Neural cell (in vitro differentiated cells): ENCODE results near the gene MUC15. TPM values are rescaled to one million over a fixed set of nuclear protein-coding genes. Genes with fewer than 3 reads are reported as not detected.

Experiments used
- H2AFZ ChIP-seq: fragments of 200-600, 300-800 bp; sonication (generic), shearing (Covaris generic); 2 replicates; pipeline ENCODE4 v1.6.0; 2014; ENCODE audit warnings: low read depth, mild to moderate bottlenecking, antibody characterized with exemption, low read length, moderate library complexity
- H3F3A ChIP-seq: fragments of 200-600 bp; shearing (Covaris generic); 2 replicates; pipeline ENCODE4 v1.6.1; 2016; ENCODE audit warnings: mild to moderate bottlenecking, moderate library complexity, mixed read lengths, antibody characterized with exemption, low read length; ENCODE audit not compliant: insufficient read depth, poor library complexity, severe bottlenecking
- H3K27ac ChIP-seq: fragments of 200-600, 300-800 bp; sonication (generic), shearing (Covaris generic); 2 replicates; pipeline ENCODE4 v1.5.1; 2014; ENCODE audit warnings: mild to moderate bottlenecking, low read length, moderate library complexity
- H3K27me3 ChIP-seq: fragments of 300-800, 200-600 bp; sonication (generic), shearing (Covaris generic); 2 replicates; pipeline ENCODE4 v1.6.0; 2014; ENCODE audit warnings: mild to moderate bottlenecking, low read depth, low read length, moderate library complexity; ENCODE audit not compliant: insufficient read depth
- H3K36me3 ChIP-seq: fragments of 300-800, 200-600 bp; sonication (generic), shearing (Covaris generic); 2 replicates; pipeline ENCODE4 v1.5.1; 2014; ENCODE audit warnings: mild to moderate bottlenecking, antibody characterized with exemption, low read length, moderate library complexity; ENCODE audit not compliant: insufficient read depth
- H3K4me2 ChIP-seq: fragments of 300-800, 200-600 bp; sonication (generic), shearing (Covaris generic); 2 replicates; pipeline ENCODE4 v1.6.0; 2014; ENCODE audit warnings: mild to moderate bottlenecking, low read length
- H3K4me3 ChIP-seq: fragments of 300-800, 200-600 bp; sonication (generic), shearing (Covaris generic); 2 replicates; pipeline ENCODE4 v1.5.1; 2014; ENCODE audit warnings: mild to moderate bottlenecking, low read length, moderate library complexity
- H3K79me2 ChIP-seq: fragments of 200-600 bp; shearing (Covaris generic); replicated peaks from 2 replicates; pipeline ENCODE4 v1.6.0; 2014; ENCODE audit warnings: mild to moderate bottlenecking, low read length, moderate library complexity; ENCODE audit not compliant: insufficient read depth
- H3K9ac ChIP-seq: fragments of 300-800, 200-600 bp; sonication (generic), shearing (Covaris generic); 2 replicates; pipeline ENCODE4 v1.6.1; 2016; ENCODE audit warnings: mild to moderate bottlenecking, low read length, mixed read lengths
- H3K9me2 ChIP-seq: fragments of 200-600 bp; shearing (Covaris generic); 2 replicates; pipeline ENCODE4 v1.6.1; 2016; ENCODE audit warnings: mild to moderate bottlenecking, low read length, mixed read lengths; ENCODE audit not compliant: insufficient read depth
- H3K9me3 ChIP-seq: fragments of 200-600, 300-800 bp; sonication (generic), shearing (Covaris generic); 2 replicates; pipeline ENCODE4 v1.6.1; 2016; ENCODE audit warnings: mild to moderate bottlenecking, mixed run types, low read length, moderate library complexity, mixed read lengths
- H4K20me1 ChIP-seq: fragments of 200-600 bp; shearing (Covaris generic); 2 replicates; pipeline ENCODE4 v1.6.1; 2016; ENCODE audit warnings: mild to moderate bottlenecking, mixed run types; ENCODE audit not compliant: insufficient read depth
- CTCF ChIP-seq: fragments of 450-650 bp; IDR thresholded peaks from 2 replicates; pipeline ENCODE4 v1.5.1; 2014; ENCODE audit warnings: antibody characterized with exemption, mild to moderate bottlenecking, moderate library complexity; ENCODE audit not compliant: poor library complexity, severe bottlenecking
- EP300 ChIP-seq: fragments of 450-650 bp; conservative IDR thresholded peaks from 2 replicates; pipeline ENCODE4 v1.6.1; 2014; ENCODE audit warnings: antibody characterized with exemption, mild to moderate bottlenecking, moderate library complexity; ENCODE audit not compliant: poor library complexity, severe bottlenecking
- EZH2 ChIP-seq: fragments of 200-600, 300-800 bp; shearing (Covaris generic), sonication (generic); IDR thresholded peaks from 2 replicates; pipeline ENCODE4 v1.6.1; 2014; ENCODE audit warnings: antibody characterized with exemption, low read length, borderline replicate concordance, mild to moderate bottlenecking; ENCODE audit not compliant: insufficient read depth, poor library complexity, severe bottlenecking
- MXI1 ChIP-seq: fragments of 450-650 bp; conservative IDR thresholded peaks from 2 replicates; pipeline ENCODE4 v1.6.1; 2014; ENCODE audit warnings: antibody characterized with exemption, mild to moderate bottlenecking; ENCODE audit not compliant: poor library complexity, severe bottlenecking
- POLR2AphosphoS5 ChIP-seq: IDR thresholded peaks from 2 replicates; pipeline ENCODE4 v1.6.1; 2012
- RAD21 ChIP-seq: fragments of 450-650 bp; conservative IDR thresholded peaks from 2 replicates; pipeline ENCODE4 v1.6.1; 2014; ENCODE audit warnings: antibody characterized with exemption, mild to moderate bottlenecking, moderate library complexity
- REST ChIP-seq: IDR thresholded peaks from 2 replicates; pipeline ENCODE4 v1.6.1; 2012; ENCODE audit warnings: borderline replicate concordance
- SMC3 ChIP-seq: fragments of 450-650 bp; conservative IDR thresholded peaks from 2 replicates; pipeline ENCODE4 v1.6.1; 2014; ENCODE audit warnings: antibody characterized with exemption, mild to moderate bottlenecking, moderate library complexity; ENCODE audit not compliant: poor library complexity
- TAF1 ChIP-seq: IDR thresholded peaks from 2 replicates; pipeline ENCODE4 v1.6.1; 2012; ENCODE audit warnings: low read depth
- polyA plus RNA-seq: library from polyadenylated mRNA; depleted of rRNA; stranded (reverse); fragments of >200 nt; gene quantifications from 2 replicates; pipeline ENCODE4 v1.2.3, GENCODE V29; 2014

Gene MUC15
- polyA plus RNA-seq, 1 donor from 2014 or later, result not detected

- no peaks in the 10 kb centered on the region for H3K36me3 ChIP-seq
- TF ChIP-seq RAD21, result no peak
- TF ChIP-seq EP300, result no peak
- TF ChIP-seq SMC3, result no peak
- no peak for TF ChIP-seq REST
- TF ChIP-seq EZH2, result no peak
- no peak for TF ChIP-seq CTCF
- TF ChIP-seq POLR2AphosphoS5, result no peak
- TF ChIP-seq TAF1, result no peak
- no peak for TF ChIP-seq MXI1
- no peak overlapping the region for H2AFZ ChIP-seq
- no peaks in the 10 kb centered on the region for H3K79me2 ChIP-seq
- H3K27me3 ChIP-seq, result no peaks in the 10 kb centered on the region
- H3K4me2 ChIP-seq, result no peak overlapping the region
- no peak overlapping the region for H3K27ac ChIP-seq
- no peak overlapping the region for H3K9ac ChIP-seq
- H4K20me1 ChIP-seq, result no peaks in the 10 kb centered on the region
- no peaks in the 10 kb centered on the region for H3K9me2 ChIP-seq
- H3K9me3 ChIP-seq, result no peaks in the 10 kb centered on the region
- no peaks in the 10 kb centered on the region for H3F3A ChIP-seq
- no peak overlapping the region for H3K4me3 ChIP-seq
Measured at GRCh38 chr11:26550022-26550421, 22.0 kb downstream of the MUC15 start.

GRCh38 chr11:26549176-26549575 is 22.9 kb downstream of the MUC15 start:
- H3K9me2 ChIP-seq, result no peaks in the 10 kb centered on the region

More at GRCh38 chr11:26549176-26549575, 22.9 kb downstream of the MUC15 start:
- H3K27me3 ChIP-seq, result no peaks in the 10 kb centered on the region
- no peak overlapping the region for H3K9ac ChIP-seq
- no peak for TF ChIP-seq TAF1
- no peak for TF ChIP-seq CTCF
- no peak overlapping the region for H2AFZ ChIP-seq
- no peak overlapping the region for H3K4me3 ChIP-seq
- H3K36me3 ChIP-seq, result no peaks in the 10 kb centered on the region
- no peak overlapping the region for H3K27ac ChIP-seq
- no peaks in the 10 kb centered on the region for H3F3A ChIP-seq
- no peaks in the 10 kb centered on the region for H3K79me2 ChIP-seq
- H3K4me2 ChIP-seq, result no peak overlapping the region
- no peaks in the 10 kb centered on the region for H4K20me1 ChIP-seq
- no peaks in the 10 kb centered on the region for H3K9me3 ChIP-seq
